GM21619 (cell line): ENCODE data around the gene PDE4DIP.
"Not testable (repeated sequence)": the region's sequence is repeated elsewhere in the genome, so short reads cannot be mapped to it uniquely, and the experiment has no call there.

Experiments
- ATAC-seq: cut with Tn5 transposase; IDR thresholded peaks from one replicate; pipeline ENCODE4 v1.9.1; 2021; ENCODE audit not compliant: unreplicated experiment

Gene PDE4DIP

DNA sequence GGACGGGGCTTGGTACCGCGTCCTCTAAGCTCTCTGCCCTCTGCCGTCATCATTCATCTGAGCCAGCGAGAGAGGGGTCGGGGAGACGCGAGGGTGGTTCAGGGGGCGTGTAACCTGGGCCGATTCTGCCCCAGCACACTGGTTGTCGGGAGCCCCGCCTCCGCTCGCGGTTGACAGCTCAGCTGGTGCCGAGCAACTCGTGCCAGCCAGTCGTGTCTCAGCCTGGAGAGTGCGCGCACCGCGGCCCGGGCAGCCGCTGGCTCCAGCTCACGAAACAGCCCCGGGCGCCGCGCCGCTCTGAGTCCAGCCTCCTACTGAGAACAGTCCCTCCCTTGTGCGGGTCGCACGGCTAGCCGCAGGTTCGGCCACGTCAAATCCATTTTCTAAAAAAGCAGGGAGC is at the start of gene PDE4DIP:
TSS of gene PDE4DIP (plus strand) at position 209 of the 400 bp plus-strand sequence. CDS start 347 bp downstream, outside the sequence.
- ATAC-seq = not testable (repeated sequence)

DNA sequence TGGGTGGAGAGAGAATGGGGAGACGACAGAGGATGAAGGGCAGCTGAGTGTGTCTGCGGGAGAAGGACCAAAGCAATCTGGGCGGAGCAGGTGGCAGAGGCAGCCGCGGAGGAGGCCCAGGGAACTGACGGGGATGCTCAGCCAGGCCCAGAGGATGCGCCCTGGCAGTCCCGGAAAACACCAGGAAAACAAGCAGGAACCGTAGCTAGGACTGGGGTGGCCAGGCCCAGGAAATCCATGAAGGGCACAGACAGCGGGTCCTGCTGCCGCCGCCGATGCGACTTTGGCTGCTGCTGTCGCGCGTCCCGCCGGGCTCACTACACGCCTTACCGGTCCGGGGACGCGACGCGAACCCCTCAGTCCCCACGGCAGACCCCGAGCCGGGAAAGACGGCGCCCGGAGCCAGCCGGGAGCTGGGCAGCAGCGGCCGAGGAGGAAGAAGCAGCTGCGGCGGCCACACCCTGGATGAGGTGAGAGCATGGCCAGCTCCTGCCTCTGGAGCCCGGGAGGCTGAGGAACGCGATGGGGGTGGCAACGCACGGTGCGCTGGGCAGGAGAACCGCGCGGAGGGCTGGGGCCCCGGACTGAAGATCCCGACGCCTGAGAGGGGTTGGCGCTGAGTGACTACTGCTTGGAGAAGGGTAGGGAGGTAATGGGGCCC is 35.8 kb upstream of the PDE4DIP start:
- ATAC-seq = not testable (repeated sequence)

DNA sequence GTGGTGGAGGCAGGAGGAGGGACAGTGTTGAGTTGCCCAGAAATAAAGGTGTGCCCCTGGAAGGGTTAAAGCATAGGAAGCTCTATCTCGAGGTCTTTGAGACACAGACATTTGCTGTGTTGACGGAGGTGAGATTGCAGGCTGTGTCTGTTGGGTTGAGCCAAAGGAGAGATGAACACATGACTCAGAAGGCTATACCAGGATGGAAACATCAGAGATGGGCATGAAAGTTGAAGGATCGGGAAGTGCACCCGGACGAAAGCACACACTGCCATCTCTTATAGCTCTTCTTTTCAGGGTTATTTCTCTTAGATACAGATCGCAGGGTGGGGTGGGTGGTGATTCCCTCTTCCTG is 35.3 kb upstream of the PDE4DIP start:
- not testable (repeated sequence) for ATAC-seq

DNA sequence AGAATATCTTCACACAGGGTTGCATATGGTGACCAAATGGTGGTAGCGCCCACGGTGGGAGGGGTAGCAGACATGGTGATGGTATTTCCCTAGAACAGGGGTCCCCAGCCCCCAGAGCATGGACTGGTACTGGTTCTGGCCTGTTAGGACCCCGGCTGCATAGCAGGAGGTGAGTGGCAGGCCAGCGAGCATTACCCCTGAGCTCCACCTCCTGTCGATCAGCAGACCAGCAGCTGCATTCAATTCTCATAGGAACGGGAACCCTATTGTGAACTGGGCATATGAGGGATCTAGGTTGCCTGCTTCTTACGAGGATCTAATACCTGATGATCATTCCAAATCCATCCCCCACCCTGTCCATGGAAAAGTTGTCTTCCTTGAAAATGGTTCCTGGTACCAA is 22.0 kb upstream of the PDE4DIP start:
- not testable (repeated sequence) for ATAC-seq

DNA sequence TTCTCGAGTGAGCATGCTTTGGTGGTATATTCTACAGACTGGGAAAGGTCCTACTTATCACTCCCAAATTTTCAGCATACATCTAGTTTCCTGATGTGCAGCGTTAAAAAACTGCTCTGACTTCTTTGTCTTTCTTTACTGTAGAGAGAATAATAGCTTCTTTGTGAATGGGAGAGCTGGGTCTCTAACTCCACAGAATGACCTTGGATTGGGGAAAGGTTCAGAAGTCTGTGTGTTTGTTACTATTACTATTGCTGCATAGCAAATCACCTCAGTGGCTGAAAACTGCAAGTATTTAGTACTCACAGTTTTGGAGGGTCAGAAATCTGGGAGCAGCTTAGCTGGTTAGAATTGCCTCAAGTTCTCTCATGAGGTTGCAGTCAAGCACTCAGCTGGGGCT is 20.4 kb upstream of the PDE4DIP start:
- not testable (repeated sequence) for ATAC-seq

DNA sequence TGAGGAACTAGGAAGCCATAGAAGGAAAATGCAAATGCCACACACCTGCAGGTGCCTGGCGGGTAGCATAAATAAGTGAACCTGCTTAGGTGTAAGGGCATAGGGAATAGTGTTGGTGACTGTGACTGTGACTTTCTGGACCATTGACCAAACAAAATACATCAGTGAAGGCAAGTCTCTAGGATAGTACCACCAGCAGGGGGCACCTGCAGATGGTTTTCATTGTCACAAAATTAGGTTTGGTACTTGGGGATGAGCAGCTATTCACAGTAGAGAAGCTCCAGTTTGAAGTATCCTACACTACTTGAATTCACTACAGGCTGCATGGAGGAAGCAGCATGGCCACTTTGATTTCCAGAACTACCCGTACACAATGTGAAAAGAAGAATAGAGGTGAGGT is 19.2 kb upstream of the PDE4DIP start:
- not testable (repeated sequence) for ATAC-seq

DNA sequence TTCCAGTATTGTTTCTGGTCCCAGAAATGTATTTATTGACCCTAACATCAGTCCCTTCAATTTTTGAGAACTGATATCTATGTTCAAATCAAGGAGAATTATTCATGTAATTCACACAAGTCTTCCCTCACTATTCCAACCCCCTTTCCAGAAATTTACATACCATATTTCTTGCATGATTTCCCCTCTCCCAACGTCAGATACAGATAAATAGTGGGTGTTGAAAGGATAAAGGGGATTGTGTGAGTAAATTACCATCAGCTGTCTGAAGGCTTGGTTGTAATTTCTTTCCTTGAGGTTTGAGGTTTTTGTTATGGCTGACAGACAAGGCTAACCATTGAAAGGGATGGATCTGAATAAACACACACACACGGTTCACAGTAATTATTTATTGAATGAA is 15.7 kb upstream of the PDE4DIP start:
- not testable (repeated sequence) for ATAC-seq

DNA sequence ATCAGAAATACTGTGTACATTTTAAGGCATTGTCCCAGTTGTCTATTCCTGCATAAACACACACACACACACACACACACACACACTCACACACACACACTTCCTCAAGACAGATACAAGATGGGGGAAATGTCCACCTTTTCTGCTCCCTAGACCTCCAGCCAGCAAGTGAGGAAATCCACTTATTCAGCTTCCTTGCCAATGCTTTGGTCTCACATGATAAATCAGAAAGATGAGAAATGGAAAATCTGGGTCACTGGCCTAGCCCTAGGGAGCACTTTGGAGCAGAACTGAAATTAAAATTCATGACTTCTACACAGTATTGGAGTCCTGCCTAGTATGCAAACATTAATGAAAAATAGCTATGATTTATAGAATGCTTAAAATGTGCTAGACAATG is 15.3 kb upstream of the PDE4DIP start:
- ATAC-seq = not testable (repeated sequence)

DNA sequence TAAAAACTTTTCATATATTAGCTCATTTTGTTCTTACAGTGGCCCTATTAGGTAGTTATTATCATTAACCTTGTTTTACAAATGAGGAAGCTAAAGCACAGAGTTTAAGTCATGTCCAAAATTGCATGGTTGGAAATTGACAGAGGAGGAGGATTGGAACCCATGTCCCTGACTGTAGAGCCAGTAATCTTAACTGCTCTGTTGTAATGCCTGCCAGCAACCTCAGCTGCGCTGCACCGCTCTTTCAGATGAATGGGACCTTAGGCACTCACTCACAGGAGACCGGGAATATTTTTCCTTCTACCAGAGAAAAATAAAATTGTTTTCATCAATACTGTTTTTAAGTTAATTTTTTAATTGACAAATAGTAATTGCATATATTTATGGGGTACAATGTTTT is 14.9 kb upstream of the PDE4DIP start:
- not testable (repeated sequence) for ATAC-seq

DNA sequence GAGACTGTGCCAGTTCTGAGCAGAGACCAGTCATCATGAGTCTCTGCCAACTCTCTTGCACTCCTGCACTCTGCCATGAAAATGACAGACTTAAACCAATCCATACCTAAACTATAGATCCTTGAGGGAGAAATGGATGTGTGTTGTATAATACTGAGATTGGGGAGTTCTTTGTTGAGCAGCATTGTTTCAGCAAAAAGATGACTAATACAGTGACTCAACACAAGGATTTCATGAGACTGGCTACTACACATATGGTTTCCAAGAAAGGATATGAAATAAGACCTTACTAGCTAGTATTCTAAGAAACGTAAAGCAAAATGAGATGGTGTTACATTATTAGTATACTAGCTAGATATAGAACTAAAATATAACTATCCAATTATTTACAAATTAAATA is 3.0 kb upstream of the PDE4DIP start:
- not testable (repeated sequence) for ATAC-seq

DNA sequence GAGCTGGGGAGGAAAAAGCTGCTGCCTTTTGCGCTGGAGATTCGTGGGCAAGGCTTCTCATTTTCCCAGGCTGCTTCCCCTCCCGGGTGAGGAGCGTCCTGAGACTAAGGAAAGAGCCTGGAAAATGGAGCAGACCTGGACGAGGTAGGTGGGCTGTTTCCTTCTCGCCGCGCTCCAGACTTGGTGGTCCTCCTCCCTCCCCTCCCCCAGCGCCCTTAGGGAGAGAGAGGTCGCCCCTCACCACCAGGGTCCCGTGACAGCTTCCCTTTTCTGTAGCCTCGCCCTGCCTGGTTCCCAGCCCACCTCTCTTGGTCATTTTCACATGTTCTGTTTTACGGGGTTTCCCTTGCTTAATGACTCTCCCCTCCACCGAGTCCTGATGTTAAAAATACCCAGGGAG is 423 bp downstream of the PDE4DIP start:
- not testable (repeated sequence) for ATAC-seq

DNA sequence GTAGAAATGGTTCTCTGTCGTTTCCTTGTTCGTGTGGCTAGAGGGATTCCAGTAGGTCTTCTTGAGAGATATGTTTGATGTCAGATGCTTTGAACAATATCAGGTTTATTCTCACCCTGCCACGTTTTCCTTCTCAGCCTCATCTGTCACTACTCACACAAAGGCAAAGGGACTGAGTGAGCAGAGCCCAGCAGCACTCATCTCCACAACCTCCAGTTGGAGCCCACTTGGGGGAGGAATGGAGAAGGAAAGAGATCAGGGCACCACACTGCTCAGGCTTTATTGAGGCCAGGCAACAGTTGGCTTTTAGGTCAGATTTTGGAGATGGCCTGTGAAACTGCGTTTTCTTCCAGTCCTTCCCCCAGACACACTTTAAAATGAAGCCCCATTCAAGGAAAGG is 840 bp downstream of the PDE4DIP start:
- not testable (repeated sequence) for ATAC-seq

DNA sequence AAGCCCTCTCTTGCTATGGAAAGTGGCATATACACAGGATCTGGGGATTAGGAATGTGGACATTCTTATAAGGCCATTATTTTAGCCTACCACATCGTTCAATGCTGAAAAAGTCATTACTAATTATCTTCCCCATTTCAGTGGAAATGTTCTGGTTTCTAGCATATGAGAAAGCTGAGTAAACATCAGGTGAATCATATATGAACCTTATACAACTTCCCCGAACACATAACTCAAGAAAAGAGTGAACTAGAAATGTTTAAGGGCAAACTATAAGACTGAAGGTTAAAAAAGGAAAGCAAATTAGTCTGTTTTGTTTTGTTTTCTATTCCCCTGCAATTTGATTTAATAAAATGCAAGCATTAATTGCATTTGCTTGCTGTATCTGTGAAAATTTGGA is 6.1 kb downstream of the PDE4DIP start:
- ATAC-seq = not testable (repeated sequence)

DNA sequence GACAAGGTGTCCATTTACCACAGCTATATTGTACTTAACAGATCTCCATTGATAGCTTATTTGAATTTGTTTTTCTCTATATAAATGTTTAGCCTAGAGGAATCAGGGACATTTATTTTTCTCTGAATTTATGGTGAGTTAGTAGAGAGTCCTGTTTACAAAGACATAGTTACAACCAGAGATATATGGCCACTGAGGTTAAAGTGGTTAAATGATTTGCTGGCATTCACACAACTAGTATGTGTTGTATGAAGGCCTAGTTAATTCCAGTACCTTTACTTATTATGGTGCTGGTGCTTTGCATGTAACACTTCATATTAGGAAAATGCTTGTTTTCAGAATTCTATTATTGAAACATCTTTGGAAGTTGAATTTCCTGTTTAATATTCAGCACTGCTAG is 6.6 kb downstream of the PDE4DIP start:
- not testable (repeated sequence) for ATAC-seq

DNA sequence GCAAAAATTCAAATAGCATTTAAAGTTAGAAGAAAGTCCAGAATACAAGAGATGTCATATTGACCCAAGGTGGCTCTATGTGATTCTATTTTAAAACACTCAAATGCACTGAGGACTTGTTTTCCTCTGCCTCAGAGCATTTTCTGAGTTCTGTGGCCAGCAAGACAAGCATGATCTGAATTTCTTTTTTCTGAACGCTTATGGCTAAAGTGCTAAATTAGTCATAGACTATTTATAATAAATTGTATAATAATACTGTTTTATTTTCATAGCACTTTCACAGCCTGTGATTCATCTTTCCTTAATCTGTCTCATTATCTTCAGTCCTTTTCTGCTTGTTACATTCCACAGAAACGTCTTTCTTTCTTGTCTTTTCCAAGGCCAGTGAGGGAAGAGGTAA is 7.5 kb downstream of the PDE4DIP start:
- not testable (repeated sequence) for ATAC-seq

DNA sequence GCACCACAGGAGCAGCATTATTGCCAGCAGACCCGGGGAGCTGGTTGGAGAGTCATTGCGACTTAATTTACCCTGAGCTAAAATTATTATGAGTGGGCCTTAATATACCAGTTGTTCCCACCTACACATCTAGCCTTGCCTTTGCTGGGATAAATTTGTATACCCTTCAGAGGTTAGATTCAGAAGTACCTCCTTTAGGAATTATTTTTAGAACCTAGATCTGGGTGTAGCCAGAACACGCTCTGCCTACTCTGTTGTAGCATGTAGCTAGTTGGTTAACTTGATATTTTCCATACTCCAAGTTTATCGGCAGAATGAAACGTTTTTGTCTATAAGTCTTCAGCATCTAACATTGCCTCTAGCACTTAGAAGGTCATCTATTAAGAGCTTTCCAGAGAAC is 9.1 kb downstream of the PDE4DIP start:
- ATAC-seq = not testable (repeated sequence)

DNA sequence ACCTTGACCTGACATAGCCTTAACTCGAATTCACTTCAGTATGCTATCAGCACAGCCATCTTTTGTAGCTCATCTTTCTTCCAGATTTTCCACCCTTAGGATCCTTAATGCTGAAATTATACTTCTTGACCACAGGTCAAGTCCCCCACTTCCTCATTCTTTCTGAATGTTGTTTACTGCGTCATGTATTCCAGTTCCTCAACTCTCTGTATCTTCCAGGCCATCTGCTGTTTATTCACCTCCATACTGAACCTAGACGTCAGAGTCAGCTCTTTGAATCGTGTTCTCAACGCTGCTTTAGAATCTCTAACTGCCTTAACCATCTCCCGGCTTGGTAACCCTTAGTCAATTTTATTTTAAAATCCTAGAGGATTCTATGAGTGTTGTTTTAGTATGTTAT is 9.8 kb downstream of the PDE4DIP start:
- ATAC-seq = not testable (repeated sequence)

DNA sequence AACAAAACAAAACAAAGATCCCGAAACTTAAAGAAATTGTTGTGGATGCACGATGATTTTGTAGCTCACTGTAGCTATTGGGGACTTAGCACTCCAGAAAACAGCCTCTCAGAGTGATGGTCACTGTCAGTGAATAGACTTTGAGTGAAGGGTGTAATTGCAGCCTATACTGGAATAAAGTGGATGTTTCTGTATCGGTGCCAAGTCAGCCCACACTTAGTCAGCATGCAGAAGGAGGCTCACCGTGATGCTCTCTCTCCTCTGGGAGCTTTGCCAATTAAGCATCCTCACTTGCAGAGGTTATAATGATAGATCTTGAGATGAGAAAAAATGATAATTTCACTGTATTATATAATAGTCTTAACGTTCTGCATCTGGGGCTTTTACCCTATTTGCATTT is 11.1 kb downstream of the PDE4DIP start:
- ATAC-seq = not testable (repeated sequence)

DNA sequence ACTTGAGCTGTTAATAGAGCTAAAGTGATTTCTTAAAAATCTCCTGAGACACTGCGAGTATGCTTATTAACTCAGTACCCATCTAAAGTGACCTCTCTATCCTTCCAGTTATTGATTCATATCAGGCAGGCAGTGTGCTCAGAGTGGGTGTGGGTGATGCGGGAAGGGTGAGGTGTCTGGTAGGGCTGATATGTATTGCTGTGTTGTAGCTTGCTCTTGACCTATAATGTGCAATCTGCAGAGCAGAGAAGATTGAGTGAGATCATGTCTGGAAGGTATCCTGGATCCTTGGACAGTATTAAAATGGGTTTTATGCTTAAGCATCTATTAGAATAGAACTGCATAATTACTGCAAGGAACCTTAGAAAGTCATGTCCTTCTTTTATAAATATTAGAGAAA is 15.8 kb downstream of the PDE4DIP start:
- not testable (repeated sequence) for ATAC-seq

DNA sequence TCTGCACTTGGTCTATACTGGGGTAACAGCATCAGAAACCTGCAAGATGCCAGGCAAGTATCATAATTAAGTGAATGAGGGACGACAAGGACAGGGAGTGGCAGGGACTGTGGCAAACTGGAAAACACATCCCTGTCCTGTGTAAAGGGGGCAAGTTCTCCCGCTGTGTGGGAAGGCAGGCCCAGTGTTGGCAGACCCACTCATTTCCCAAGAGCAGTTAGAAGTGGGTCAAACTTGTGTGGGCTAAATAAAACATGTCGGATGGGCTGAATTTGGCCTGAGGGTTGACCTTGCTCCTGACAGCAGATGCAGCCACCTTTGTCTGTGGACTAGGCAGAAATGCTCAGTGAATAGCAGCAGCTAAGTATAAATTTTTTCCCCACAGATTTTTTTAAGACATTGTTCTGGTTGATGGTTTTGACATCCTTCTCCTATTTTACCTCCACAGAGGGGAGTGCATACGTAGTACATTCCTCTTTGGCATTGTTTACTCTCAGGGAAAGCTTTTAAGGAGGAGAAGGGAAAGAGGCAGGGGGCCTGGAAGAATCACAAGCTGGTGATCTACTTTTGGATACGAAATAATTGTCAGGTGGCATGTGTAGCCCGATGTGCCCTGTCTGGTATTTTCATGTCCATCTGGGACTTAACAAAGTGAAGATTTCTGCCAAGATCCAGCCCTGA is 16.5 kb downstream of the PDE4DIP start:
- ATAC-seq = not testable (repeated sequence)

DNA sequence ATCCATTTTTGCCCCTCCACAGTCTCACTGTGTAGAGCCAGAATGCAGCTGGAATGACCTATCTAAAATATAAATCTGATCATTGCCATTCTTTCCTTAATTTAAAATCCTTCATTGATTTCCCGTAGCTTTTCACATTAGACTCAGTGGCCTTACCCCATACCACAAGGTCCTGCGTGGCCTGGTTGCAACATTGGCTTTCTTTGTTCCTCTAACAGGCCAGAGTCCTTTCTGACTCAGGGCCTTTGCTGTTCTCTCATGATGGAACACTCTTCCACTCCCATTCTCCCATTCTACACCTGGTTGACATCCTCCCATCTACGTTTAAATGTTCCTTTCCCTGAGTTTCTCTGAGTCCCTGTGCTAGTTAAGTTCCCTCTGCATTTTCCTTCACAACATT is 18.4 kb downstream of the PDE4DIP start:
- ATAC-seq = not testable (repeated sequence)

DNA sequence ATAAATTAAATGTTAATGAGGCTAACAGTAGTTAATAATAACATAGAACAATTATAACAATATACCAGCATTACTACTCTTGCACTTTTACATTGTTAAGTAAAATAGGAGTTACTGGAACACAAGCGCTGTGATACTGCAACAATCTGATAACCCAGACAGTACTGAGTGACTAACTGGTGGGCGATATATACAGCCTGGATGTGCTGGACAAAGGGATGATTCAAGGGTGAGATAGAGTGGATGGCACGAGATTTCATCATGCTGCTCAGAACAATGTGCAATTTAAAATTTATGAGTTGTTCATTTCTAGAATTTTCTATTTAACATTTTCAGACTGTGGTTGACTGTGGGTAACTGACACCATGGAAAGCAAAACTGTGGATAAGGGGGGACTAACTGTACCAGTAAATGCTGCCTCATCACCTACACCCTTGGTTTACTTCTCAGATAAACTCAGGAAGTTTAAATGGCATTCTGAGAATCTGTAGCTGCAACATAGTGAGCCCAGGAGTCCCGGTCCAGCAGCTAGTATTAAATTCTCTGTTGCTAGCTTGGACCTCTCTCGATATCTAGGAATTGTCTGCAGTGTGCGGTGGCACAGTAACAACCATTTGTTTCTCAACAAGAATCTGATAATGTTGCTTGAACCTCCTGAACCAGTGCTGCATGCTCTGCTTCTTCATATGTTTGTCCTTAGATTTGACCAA is 24.9 kb downstream of the PDE4DIP start:
- not testable (repeated sequence) for ATAC-seq
